ENCODE measurements around the gene HOXC5.

The HOXC5 gene

GRCh38 chr12:54053003-54053750, 20.3 kb downstream of the HOXC5 start:
- H3K27me3 ChIP-seq (ENCODE audit: insufficient read depth, insufficient read length): peaks cover 99% of the 10 kb centered on the region

GRCh38 chr12:54053751-54054741, 21.2 kb downstream of the HOXC5 start, which contains the start of gene HOXC4:
Gene HOXC4 (plus strand): TSS chr12:54053835. CDS start chr12:54053923, 88 bp downstream.
- TF ChIP-seq SUZ12 (IDR thresholded peaks at IDR 0.05; ENCODE audit: extremely low read depth, insufficient read depth, insufficient read length): peak; percentile 35
- TF ChIP-seq YY1 (IDR thresholded peaks at IDR 0.05; ENCODE audit: insufficient read depth, insufficient read length): no peak
- H3K27me3 ChIP-seq (ENCODE audit: insufficient read depth, insufficient read length): peaks cover 98% of the 10 kb centered on the region

More at GRCh38 chr12:54053003-54053750, 20.3 kb downstream of the HOXC5 start:
- DNase-seq (ENCODE audit: low read depth, low spot score): no peak
- H3K36me3 ChIP-seq (ENCODE audit: insufficient read depth, insufficient read length, low read length): no peaks in the 10 kb centered on the region
- peak overlapping the region; percentile 53 for H3K4me3 ChIP-seq (ENCODE audit: insufficient read length, low read depth)
- no peaks in the 10 kb centered on the region for H3K9me3 ChIP-seq (ENCODE audit: insufficient read depth, low read length)
- TF ChIP-seq SUZ12 (IDR thresholded peaks at IDR 0.05; ENCODE audit: extremely low read depth, insufficient read depth, insufficient read length) (no peak), YY1 (IDR thresholded peaks at IDR 0.05; ENCODE audit: insufficient read depth, insufficient read length) (no peak), ZNF274 (IDR thresholded peaks at IDR 0.05; ENCODE audit: low read depth, low read length) (no peak)
- H3K9ac ChIP-seq (ENCODE audit: insufficient read length, low read depth): peak overlapping the region; percentile 65
- peaks cover 11% of the 10 kb centered on the region for H3K4me1 ChIP-seq (ENCODE audit: insufficient read depth, insufficient read length)

DNA sequence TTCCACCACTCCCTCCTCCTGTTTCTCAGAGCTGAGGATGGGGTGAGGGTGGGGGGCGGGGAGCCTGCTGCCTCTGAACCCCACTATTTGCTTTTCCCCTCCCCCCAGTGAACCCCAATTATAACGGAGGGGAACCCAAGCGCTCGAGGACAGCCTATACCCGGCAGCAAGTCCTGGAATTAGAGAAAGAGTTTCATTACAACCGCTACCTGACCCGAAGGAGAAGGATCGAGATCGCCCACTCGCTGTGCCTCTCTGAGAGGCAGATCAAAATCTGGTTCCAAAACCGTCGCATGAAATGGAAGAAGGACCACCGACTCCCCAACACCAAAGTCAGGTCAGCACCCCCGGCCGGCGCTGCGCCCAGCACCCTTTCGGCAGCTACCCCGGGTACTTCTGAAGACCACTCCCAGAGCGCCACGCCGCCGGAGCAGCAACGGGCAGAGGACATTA, 21.9 kb downstream of the HOXC5 start:
- Histone ChIP-seq H3K36me3 (ENCODE audit: insufficient read depth, insufficient read length, low read length) (no peaks in the 10 kb centered on the region), H3K9me3 (ENCODE audit: insufficient read depth, low read length) (no peaks in the 10 kb centered on the region), H3K9ac (ENCODE audit: insufficient read length, low read depth) (no peak overlapping the region), H3K27me3 (ENCODE audit: insufficient read depth, insufficient read length) (peaks cover 98% of the 10 kb centered on the region), H3K4me3 (ENCODE audit: insufficient read length, low read depth) (no peak overlapping the region), H3K4me1 (ENCODE audit: insufficient read depth, insufficient read length) (peaks cover 20% of the 10 kb centered on the region)
- TF ChIP-seq YY1 (IDR thresholded peaks at IDR 0.05; ENCODE audit: insufficient read depth, insufficient read length) (no peak), SUZ12 (IDR thresholded peaks at IDR 0.05; ENCODE audit: extremely low read depth, insufficient read depth, insufficient read length) (peak; percentile 75)
- DNase-seq (ENCODE audit: low read depth, low spot score): no peak

More at GRCh38 chr12:54053751-54054741, 21.2 kb downstream of the HOXC5 start, which contains the start of gene HOXC4:
- H3K4me3 ChIP-seq (ENCODE audit: insufficient read length, low read depth): peak within 1 kb of the TSS; percentile 53
- H3K36me3 ChIP-seq (ENCODE audit: insufficient read depth, insufficient read length, low read length): no peaks in the 10 kb centered on the region
- no peaks in the 10 kb centered on the region for H3K9me3 ChIP-seq (ENCODE audit: insufficient read depth, low read length)
- no peak for DNase-seq (ENCODE audit: low read depth, low spot score)
- H3K9ac ChIP-seq (ENCODE audit: insufficient read length, low read depth): peak within 1 kb of the TSS; percentile 65
- peaks cover 18% of the 10 kb centered on the region for H3K4me1 ChIP-seq (ENCODE audit: insufficient read depth, insufficient read length)

- no peak for DNase-seq (ENCODE audit: low read depth, low spot score)
- Histone ChIP-seq H3K4me1 (ENCODE audit: insufficient read depth, insufficient read length) (peaks cover 20% of the 10 kb centered on the region), H3K4me3 (ENCODE audit: insufficient read length, low read depth) (no peak overlapping the region), H3K27me3 (ENCODE audit: insufficient read depth, insufficient read length) (peaks cover 98% of the 10 kb centered on the region), H3K9me3 (ENCODE audit: insufficient read depth, low read length) (no peaks in the 10 kb centered on the region), H3K9ac (ENCODE audit: insufficient read length, low read depth) (no peak overlapping the region), H3K36me3 (ENCODE audit: insufficient read depth, insufficient read length, low read length) (no peaks in the 10 kb centered on the region)
- TF ChIP-seq ZNF274 (IDR thresholded peaks at IDR 0.05; ENCODE audit: low read depth, low read length) (no peak), YY1 (IDR thresholded peaks at IDR 0.05; ENCODE audit: insufficient read depth, insufficient read length) (no peak), SUZ12 (IDR thresholded peaks at IDR 0.05; ENCODE audit: extremely low read depth, insufficient read depth, insufficient read length) (no peak)
Measured at GRCh38 chr12:54055552-54055951, 22.7 kb downstream of the HOXC5 start.

DNA sequence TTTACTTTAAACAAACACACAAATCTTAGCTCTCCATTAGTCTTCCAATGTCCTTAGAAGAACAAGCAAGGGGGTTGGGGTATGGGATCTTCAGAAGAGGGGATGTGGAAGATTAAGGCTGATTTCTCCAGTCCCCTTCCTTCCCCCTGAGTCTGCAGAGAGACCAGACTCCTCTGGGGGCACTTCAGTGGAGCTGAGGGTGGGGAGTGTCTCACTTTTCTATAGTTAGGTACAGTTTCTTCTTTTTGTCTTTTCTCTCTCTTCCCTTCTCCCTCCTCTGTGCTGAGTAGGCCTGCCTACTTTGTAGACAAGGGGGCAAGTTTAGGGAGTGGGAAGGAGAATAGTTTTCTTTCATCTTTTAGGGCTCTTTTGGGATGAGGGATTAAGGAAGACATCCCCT, 23.3 kb downstream of the HOXC5 start:
- DNase-seq (ENCODE audit: low read depth, low spot score): no peak
- TF ChIP-seq ZNF274 (IDR thresholded peaks at IDR 0.05; ENCODE audit: low read depth, low read length) (no peak), SUZ12 (IDR thresholded peaks at IDR 0.05; ENCODE audit: extremely low read depth, insufficient read depth, insufficient read length) (no peak), YY1 (IDR thresholded peaks at IDR 0.05; ENCODE audit: insufficient read depth, insufficient read length) (no peak)
- H3K27me3 ChIP-seq (ENCODE audit: insufficient read depth, insufficient read length): peaks cover 95% of the 10 kb centered on the region
- no peaks in the 10 kb centered on the region for H3K9me3 ChIP-seq (ENCODE audit: insufficient read depth, low read length)
- peaks cover 20% of the 10 kb centered on the region for H3K4me1 ChIP-seq (ENCODE audit: insufficient read depth, insufficient read length)
- no peak overlapping the region for H3K9ac ChIP-seq (ENCODE audit: insufficient read length, low read depth)
- H3K4me3 ChIP-seq (ENCODE audit: insufficient read length, low read depth): no peak overlapping the region
- H3K36me3 ChIP-seq (ENCODE audit: insufficient read depth, insufficient read length, low read length): no peaks in the 10 kb centered on the region

- DNase-seq (ENCODE audit: low read depth, low spot score): no peak
- H3K4me3 ChIP-seq (ENCODE audit: insufficient read length, low read depth): no peak overlapping the region
- H3K9me3 ChIP-seq (ENCODE audit: insufficient read depth, low read length): no peaks in the 10 kb centered on the region
- peaks cover 79% of the 10 kb centered on the region for H3K27me3 ChIP-seq (ENCODE audit: insufficient read depth, insufficient read length)
- peaks cover 13% of the 10 kb centered on the region for H3K4me1 ChIP-seq (ENCODE audit: insufficient read depth, insufficient read length)
- no peaks in the 10 kb centered on the region for H3K36me3 ChIP-seq (ENCODE audit: insufficient read depth, insufficient read length, low read length)
- TF ChIP-seq ZNF274 (IDR thresholded peaks at IDR 0.05; ENCODE audit: low read depth, low read length) (no peak), YY1 (IDR thresholded peaks at IDR 0.05; ENCODE audit: insufficient read depth, insufficient read length) (no peak), SUZ12 (IDR thresholded peaks at IDR 0.05; ENCODE audit: extremely low read depth, insufficient read depth, insufficient read length) (no peak)
- no peak overlapping the region for H3K9ac ChIP-seq (ENCODE audit: insufficient read length, low read depth)
Measured at GRCh38 chr12:54058128-54058768, 25.4 kb downstream of the HOXC5 start.
